H1 (cell line): ENCODE data around the gene SNX17. TPM values are rescaled to one million over a fixed set of nuclear protein-coding genes. Genes with fewer than 3 reads are reported as not detected.

Experiments
- CTBP2 ChIP-seq: IDR thresholded peaks from 2 replicates; pipeline ENCODE4 v1.7.0; 2011; ENCODE audit warnings: borderline replicate concordance, mild to moderate bottlenecking, moderate library complexity, mixed read lengths, low read length; ENCODE audit not compliant: insufficient read depth, insufficient read length
- EZH2 ChIP-seq: fragments of 200-600 bp; sonication (generic); IDR thresholded peaks from 2 replicates; pipeline ENCODE4 v1.7.1; 2012; ENCODE audit warnings: low read depth, mild to moderate bottlenecking, moderate library complexity, low read length, inconsistent platforms; ENCODE audit not compliant: severe bottlenecking
- HDAC6 ChIP-seq: IDR thresholded peaks from one replicate; pipeline ENCODE4 v1.7.1; 2012; ENCODE audit warnings: low read depth, mild to moderate bottlenecking, inconsistent platforms, low read length, moderate library complexity
- polyA plus RNA-seq, 7 experiments: library from polyadenylated mRNA; depleted of rRNA in 3 of 7; stranded (reverse) in 5 of 7; unstranded in 2 of 7; fragments of >200 nt in 5 of 7; fragments of 200-250 nt in 2 of 7; gene quantifications; 1 replicate in 5 of 7; 2 replicates in 1 of 7; 4 replicates in 1 of 7; pipeline versions ENCODE4 v1.2.1 to v1.2.3, GENCODE V29; 2011 to 2013; ENCODE audit warnings: missing spikeins in 2 of 7, mixed read lengths in 2 of 7
- total RNA-seq: library from RNA; stranded (reverse); fragmentation: NEBNext Ultra II Directional; extraction: Animal tissue kit (Norgen Biotek cat#: 25700); gene quantifications from 2 replicates; pipeline ENCODE4 v1.2.1, GENCODE V29; 2021

Gene SNX17
- total and polyA plus RNA-seq, 2 of the 8 experiments (the other 6 are each of a cell fraction or from before 2014, with no cell fraction given): 54.9 to 66.2 TPM

- TF ChIP-seq CTBP2: no peak
- TF ChIP-seq HDAC6: no peak
- TF ChIP-seq EZH2: no peak
Measured at GRCh38 chr2:27390822-27391679, 20.6 kb downstream of the SNX17 start (continued).
